ENCODE measurements around the gene MCM3. TPM values are rescaled to one million over a fixed set of nuclear protein-coding genes. Genes with fewer than 3 reads are reported as not detected.

MCM3 gene
- 10 to 100 TPM; 24.9 to 71.8 (median 30.4) TPM for total RNA-seq

- DNase-seq = peak; percentile 96 to 99 (median 96)
- TF ChIP-seq CTCF (IDR thresholded peaks at IDR 0.05) = peak in 2 of 6 experiments; percentile 45 to 48
- peak in 1 of 2 donors; percentile 49 for TF ChIP-seq POLR2A (IDR thresholded peaks at IDR 0.05)
- H3K4me1 ChIP-seq = peaks cover 0 to 16% (median 0%) of the 10 kb centered on the region in 4 donors
- H3K4me3 ChIP-seq = peak within 1 kb of the TSS; percentile 64 to 95 (median 76)
- H3K27ac ChIP-seq = peak within 1 kb of the TSS; percentile 59 to 86 (median 72)
- H3K9me3 ChIP-seq = no peaks in the 10 kb centered on the region
- H3K36me3 ChIP-seq = peaks cover 0 to 31% (median 0%) of the 10 kb centered on the region in 3 donors
- no peaks in the 10 kb centered on the region for H3K27me3 ChIP-seq
These were observed at the start of gene MCM3 for GRCh38 chr6:52284460-52285176. MCM3 (minus strand) TSS chr6:52284742; CDS start chr6:52284674, 68 bp downstream.

- Histone ChIP-seq H3K27me3 (no peaks in the 10 kb centered on the region), H3K4me3 (no peak overlapping the region), H3K27ac (peak overlapping the region in 2 of 4 donors; percentile 27 to 40), H3K9me3 (no peaks in the 10 kb centered on the region), H3K4me1 (peaks cover 0 to 28% (median 2%) of the 10 kb centered on the region in 4 donors), H3K36me3 (no peaks in the 10 kb centered on the region)
- no peak for TF ChIP-seq POLR2A (IDR thresholded peaks at IDR 0.05)
- no peak for TF ChIP-seq CTCF (IDR thresholded peaks at IDR 0.05)
- no peak for DNase-seq
These were observed 49.3 kb upstream of the MCM3 start for GRCh38 chr6:52333840-52334200.

- Histone ChIP-seq H3K36me3 (no peaks in the 10 kb centered on the region), H3K27me3 (no peaks in the 10 kb centered on the region), H3K9me3 (no peaks in the 10 kb centered on the region), H3K4me1 (peaks cover 0 to 39% (median 2%) of the 10 kb centered on the region in 4 donors), H3K4me3 (no peak overlapping the region), H3K27ac (no peak overlapping the region)
- no peak for DNase-seq
- TF ChIP-seq CTCF (IDR thresholded peaks at IDR 0.05) = no peak
- TF ChIP-seq POLR2A (IDR thresholded peaks at IDR 0.05) = no peak
These were observed 47.4 kb upstream of the MCM3 start for GRCh38 chr6:52331793-52332457.

GRCh38 chr6:52330470-52330869 lies 45.9 kb upstream of the MCM3 start:
- no peak overlapping the region for H3K4me3 ChIP-seq
- no peaks in the 10 kb centered on the region for H3K27me3 ChIP-seq
- no peaks in the 10 kb centered on the region for H3K9me3 ChIP-seq
- H3K4me1 ChIP-seq = peaks cover 0 to 52% (median 2%) of the 10 kb centered on the region in 4 donors
- H3K27ac ChIP-seq = peak overlapping the region in 3 of 4 donors; percentile 45 to 92 (median 84)
- no peaks in the 10 kb centered on the region for H3K36me3 ChIP-seq
- peak in 1 of 3 donors; percentile 74 for DNase-seq
- TF ChIP-seq CTCF (IDR thresholded peaks at IDR 0.05) (no peak), POLR2A (IDR thresholded peaks at IDR 0.05) (peak in 1 of 2 donors; percentile 82)

- H3K27ac ChIP-seq = peak overlapping the region in 3 of 4 donors; percentile 45 to 92 (median 84)
- peaks cover 0 to 53% (median 2%) of the 10 kb centered on the region in 4 donors for H3K4me1 ChIP-seq
- no peak for DNase-seq
These were observed 44.2 kb upstream of the MCM3 start for GRCh38 chr6:52328729-52329128.

More at GRCh38 chr6:52328729-52329128, 44.2 kb upstream of the MCM3 start:
- TF ChIP-seq POLR2A (IDR thresholded peaks at IDR 0.05) (no peak), CTCF (IDR thresholded peaks at IDR 0.05) (no peak)
- Histone ChIP-seq H3K27me3 (no peaks in the 10 kb centered on the region), H3K36me3 (no peaks in the 10 kb centered on the region), H3K4me3 (no peak overlapping the region), H3K9me3 (no peaks in the 10 kb centered on the region)
